CD14-positive monocyte (primary cell): ENCODE data around the gene APMAP. TPM values are rescaled to one million over a fixed set of nuclear protein-coding genes. Genes with fewer than 3 reads are reported as not detected.

ENCODE experiments used
- DNase-seq, 3 donors: peaks; one replicate each; pipeline ENCODE4 v3.0.0-alpha.2; 2011 to 2022
- H2AFZ ChIP-seq: 2 replicates; pipeline ENCODE4 v1.6.0; 2012; ENCODE audit warnings: mild to moderate bottlenecking, low read depth, low read length, inconsistent platforms; ENCODE audit not compliant: insufficient read depth, poor library complexity, severe bottlenecking
- H3K27ac ChIP-seq, 2 donors: 1 replicate in 1 of 2; 2 replicates in 1 of 2; pipeline ENCODE4 v1.5.1; 2012 to 2013; ENCODE audit warnings: low read length in 2 of 2, control low read depth in 1 of 2, inconsistent platforms in 1 of 2, low read depth in 1 of 2, mild to moderate bottlenecking in 1 of 2
- H3K27me3 ChIP-seq, 2 donors: one replicate each; pipeline versions ENCODE4 v1.6.0 to v1.6.1; 2011 to 2013; ENCODE audit warnings: low read length in 2 of 2; ENCODE audit not compliant: control insufficient read depth in 2 of 2, insufficient read depth in 2 of 2
- H3K36me3 ChIP-seq, 2 donors: replicated peaks in 1 of 2; 1 replicate in 1 of 2; 2 replicates in 1 of 2; pipeline versions ENCODE4 v1.5.1 to v1.6.1; 2012 to 2013; ENCODE audit warnings: low read length in 2 of 2, control low read depth in 1 of 2, inconsistent platforms in 1 of 2, mild to moderate bottlenecking in 1 of 2; ENCODE audit not compliant: insufficient read depth in 2 of 2, control insufficient read depth in 1 of 2
- H3K4me1 ChIP-seq, 2 donors: 1 replicate in 1 of 2; 2 replicates in 1 of 2; pipeline versions ENCODE4 v1.5.1 to v1.6.1; 2012 to 2013; ENCODE audit warnings: low read length in 2 of 2, control low read depth in 1 of 2, inconsistent platforms in 1 of 2, mild to moderate bottlenecking in 1 of 2, moderate library complexity in 1 of 2; ENCODE audit not compliant: insufficient read depth in 2 of 2, control insufficient read depth in 1 of 2
- H3K4me2 ChIP-seq: replicated peaks from 2 replicates; pipeline ENCODE3; 2012; ENCODE audit warnings: low read length, moderate library complexity, mild to moderate bottlenecking; ENCODE audit not compliant: poor library complexity, severe bottlenecking; ENCODE audit errors: extremely low read depth
- H3K4me3 ChIP-seq, 3 experiments: fragments of 200-600 bp in 1 of 3; sonication (generic) in 1 of 3; replicated peaks in 1 of 3; 1 replicate in 2 of 3; 2 replicates in 1 of 3; pipeline ENCODE4 v1.5.1; 2011 to 2013; ENCODE audit warnings: low read length in 3 of 3, mild to moderate bottlenecking in 3 of 3, control low read depth in 2 of 3, low read depth in 2 of 3, inconsistent platforms in 1 of 3, moderate library complexity in 1 of 3
- H3K79me2 ChIP-seq: 2 replicates; pipeline ENCODE4 v1.6.0; 2012; ENCODE audit warnings: mild to moderate bottlenecking, control low read depth, inconsistent platforms, low read length, moderate library complexity; ENCODE audit not compliant: insufficient read depth
- H3K9ac ChIP-seq: 2 replicates; pipeline ENCODE4 v1.6.0; 2017; ENCODE audit warnings: low read length, mild to moderate bottlenecking; ENCODE audit not compliant: insufficient read depth, poor library complexity, severe bottlenecking
- H3K9me3 ChIP-seq, 2 donors: replicated peaks in 1 of 2; 1 replicate in 1 of 2; 2 replicates in 1 of 2; pipeline versions ENCODE4 v1.5.1 to v1.6.1; 2012 to 2013; ENCODE audit warnings: low read length in 2 of 2, control low read depth in 1 of 2; ENCODE audit not compliant: control insufficient read depth in 1 of 2, insufficient read depth in 1 of 2
- H4K20me1 ChIP-seq: 2 replicates; pipeline ENCODE4 v1.6.0; 2012; ENCODE audit warnings: mild to moderate bottlenecking, low read length, control low read depth, moderate library complexity; ENCODE audit not compliant: insufficient read depth
- H3K27ac Mint-ChIP-seq, 7 donors: one replicate each; pipeline ENCODE4 v1.8.0; 2020; ENCODE audit warnings: mild to moderate bottlenecking in 7 of 7, mixed read lengths in 7 of 7, moderate library complexity in 6 of 7, inconsistent platforms in 2 of 7
- H3K27me3 Mint-ChIP-seq, 3 donors: one replicate each; pipeline ENCODE4 v1.8.0; 2021 to 2022; ENCODE audit warnings: low read depth in 3 of 3, mild to moderate bottlenecking in 3 of 3, mixed read lengths in 3 of 3, moderate library complexity in 3 of 3, inconsistent platforms in 1 of 3
- H3K36me3 Mint-ChIP-seq, 2 donors: one replicate each; pipeline ENCODE4 v1.8.0; 2020; ENCODE audit warnings: mixed read lengths in 2 of 2, inconsistent platforms in 1 of 2, mild to moderate bottlenecking in 1 of 2
- H3K4me1 Mint-ChIP-seq: one replicate; pipeline ENCODE4 v1.8.0; 2020; ENCODE audit warnings: mild to moderate bottlenecking, mixed read lengths
- H3K4me3 Mint-ChIP-seq, 2 donors: one replicate each; pipeline ENCODE4 v1.8.0; 2020; ENCODE audit warnings: mild to moderate bottlenecking in 2 of 2, mixed read lengths in 2 of 2, moderate library complexity in 1 of 2
- H3K9me3 Mint-ChIP-seq, 7 donors: one replicate each; pipeline ENCODE4 v1.8.0; 2020 to 2022; ENCODE audit warnings: mixed read lengths in 7 of 7, mild to moderate bottlenecking in 6 of 7, moderate library complexity in 6 of 7, inconsistent platforms in 2 of 7
- WGBS: methylation state at CpG from one replicate; pipeline ENCODE4 v1.1.5; 2013; ENCODE audit warnings: missing lambda C conversion rate; ENCODE audit not compliant: insufficient coverage; 5-methylcytosine and 5-hydroxymethylcytosine counted together
- intact Hi-C, 2 donors: fragments of 100-400 bp; cut with micrococcal nuclease; formaldehyde crosslinking; loops; one replicate each; pipeline versions ENCODE4 v1.15.0 to v1.15.1; 2023
- polyA plus RNA-seq, 3 donors: library from polyadenylated mRNA; depleted of rRNA in 1 of 3; unstranded in 2 of 3; stranded (reverse) in 1 of 3; fragments of 300-500 nt in 2 of 3; fragments of >200 nt in 1 of 3; fragmentation: Illumina TruSeq in 2 of 3; gene quantifications; 1 replicate in 2 of 3; 2 replicates in 1 of 3; pipeline ENCODE4 v1.2.3, GENCODE V29; 2012 to 2021
- TF ChIP-seq, protein P1 (sequence below): fragments of 200-600 bp; IDR thresholded peaks from one replicate; pipeline ENCODE4 v1.8.0; 2022; ENCODE audit warnings: antibody characterized with exemption, mild to moderate bottlenecking

The APMAP gene
- polyA plus RNA-seq, 3 donors: 26.9 to 74.0 (median 73.2) TPM

DNA sequence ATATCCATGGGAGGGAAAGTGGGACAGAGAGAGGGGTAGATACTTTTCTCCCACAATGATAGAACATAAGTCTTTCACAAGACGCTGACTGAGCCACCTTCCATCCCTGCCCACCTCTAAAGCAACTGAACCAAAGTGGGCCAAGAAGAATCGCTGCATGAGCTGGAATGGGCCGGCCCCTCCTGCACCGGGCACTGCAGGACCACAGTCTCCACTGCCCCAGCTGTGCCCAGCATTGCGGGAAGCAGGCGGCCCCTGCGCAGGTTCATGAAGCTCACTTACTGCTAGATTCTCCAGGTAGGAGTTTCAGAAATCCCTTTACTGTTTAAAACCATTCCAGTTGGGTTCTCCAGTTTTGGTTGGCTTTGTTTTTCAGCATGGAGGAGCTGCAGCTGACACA lies 75.5 kb downstream of the APMAP start:
- Histone ChIP-seq H2AFZ (no peak overlapping the region), H3K36me3 (no peaks in the 10 kb centered on the region), H3K9ac (no peak overlapping the region), H3K27me3 (no peaks in the 10 kb centered on the region), H3K79me2 (no peaks in the 10 kb centered on the region), H3K4me3 (no peak overlapping the region), H4K20me1 (no peaks in the 10 kb centered on the region), H3K9me3 (no peaks in the 10 kb centered on the region), H3K27ac (no peak overlapping the region), H3K4me1 (peaks cover 0 to 5% of the 10 kb centered on the region in 2 donors), H3K4me2 (no peak overlapping the region)
- TF ChIP-seq, protein P1, sequence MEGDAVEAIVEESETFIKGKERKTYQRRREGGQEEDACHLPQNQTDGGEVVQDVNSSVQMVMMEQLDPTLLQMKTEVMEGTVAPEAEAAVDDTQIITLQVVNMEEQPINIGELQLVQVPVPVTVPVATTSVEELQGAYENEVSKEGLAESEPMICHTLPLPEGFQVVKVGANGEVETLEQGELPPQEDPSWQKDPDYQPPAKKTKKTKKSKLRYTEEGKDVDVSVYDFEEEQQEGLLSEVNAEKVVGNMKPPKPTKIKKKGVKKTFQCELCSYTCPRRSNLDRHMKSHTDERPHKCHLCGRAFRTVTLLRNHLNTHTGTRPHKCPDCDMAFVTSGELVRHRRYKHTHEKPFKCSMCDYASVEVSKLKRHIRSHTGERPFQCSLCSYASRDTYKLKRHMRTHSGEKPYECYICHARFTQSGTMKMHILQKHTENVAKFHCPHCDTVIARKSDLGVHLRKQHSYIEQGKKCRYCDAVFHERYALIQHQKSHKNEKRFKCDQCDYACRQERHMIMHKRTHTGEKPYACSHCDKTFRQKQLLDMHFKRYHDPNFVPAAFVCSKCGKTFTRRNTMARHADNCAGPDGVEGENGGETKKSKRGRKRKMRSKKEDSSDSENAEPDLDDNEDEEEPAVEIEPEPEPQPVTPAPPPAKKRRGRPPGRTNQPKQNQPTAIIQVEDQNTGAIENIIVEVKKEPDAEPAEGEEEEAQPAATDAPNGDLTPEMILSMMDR: no peak
- no peak overlapping the region for H3K4me3 Mint-ChIP-seq
- H3K9me3 Mint-ChIP-seq: peaks cover 0 to 7% (median 5%) of the 10 kb centered on the region in 7 donors
- intact Hi-C loops: loop anchor here in 1 of 2 donors (5.0 to 10.0 kb wide), 2 partner anchors 815 to 1022 kb away; no protein-coding TSS in a partner anchor
- no peak for DNase-seq
- 86% methylated on average over 6 of the region's 7 CpGs for WGBS
- no peak overlapping the region for H3K27ac Mint-ChIP-seq
- peaks cover 8% of the 10 kb centered on the region for H3K4me1 Mint-ChIP-seq
- peaks cover 6 to 10% (median 7%) of the 10 kb centered on the region in 3 donors for H3K27me3 Mint-ChIP-seq
- no peaks in the 10 kb centered on the region for H3K36me3 Mint-ChIP-seq

DNA sequence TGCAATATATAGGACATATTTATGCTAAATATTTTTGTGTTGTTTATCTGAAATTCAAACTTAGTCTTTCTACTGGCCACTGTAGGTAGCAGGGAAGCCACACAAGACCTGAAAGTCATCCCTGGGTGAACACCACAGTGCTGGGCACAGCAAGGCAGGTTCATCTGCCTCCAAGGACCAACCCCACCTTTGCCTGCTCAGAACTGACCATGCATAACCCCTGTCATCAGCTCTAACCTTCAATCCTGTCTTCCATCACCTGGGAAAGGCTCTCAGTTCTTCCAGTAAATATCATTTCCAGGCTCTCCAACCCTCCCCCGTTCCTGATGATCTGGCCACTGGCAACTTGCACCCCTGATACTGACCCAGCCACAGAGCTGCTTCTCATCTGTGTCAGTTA lies 76.1 kb downstream of the APMAP start:
- intact Hi-C loops: loop anchor here in 1 of 2 donors (5.0 to 10.0 kb wide), 2 partner anchors 814 to 1022 kb away; no protein-coding TSS in a partner anchor
- H2AFZ ChIP-seq: no peak overlapping the region
- WGBS: 88% methylated on average over 1 of the region's 1 CpG
- Mint-ChIP-seq H3K27me3 (peaks cover 5 to 10% (median 7%) of the 10 kb centered on the region in 3 donors), H3K4me1 (peaks cover 8% of the 10 kb centered on the region), H3K27ac (no peak overlapping the region), H3K36me3 (no peaks in the 10 kb centered on the region), H3K9me3 (peaks cover 0 to 3% (median 0%) of the 10 kb centered on the region in 7 donors), H3K4me3 (no peak overlapping the region)
- no peak overlapping the region for H3K9ac ChIP-seq
- TF ChIP-seq, protein P1: no peak
- H3K4me2 ChIP-seq: no peak overlapping the region
- DNase-seq: no peak
- H3K4me1 ChIP-seq: peaks cover 0 to 5% of the 10 kb centered on the region in 2 donors
- no peaks in the 10 kb centered on the region for H3K79me2 ChIP-seq
- H3K9me3 ChIP-seq: no peaks in the 10 kb centered on the region
- H3K36me3 ChIP-seq: no peaks in the 10 kb centered on the region
- H4K20me1 ChIP-seq: no peaks in the 10 kb centered on the region
- no peak overlapping the region for H3K27ac ChIP-seq
- H3K27me3 ChIP-seq: no peaks in the 10 kb centered on the region
- no peak overlapping the region for H3K4me3 ChIP-seq
